GM19193 (cell line): ENCODE results near the gene CD28.

Source experiments
- POLR2A ChIP-seq: IDR thresholded peaks from 4 replicates; pipeline ENCODE4 v1.6.1; 2011; ENCODE audit not compliant: insufficient read depth, insufficient read length; ENCODE audit errors: extremely low read depth

CD28 gene

GRCh38 chr2:203706403-203706802, at the start of gene CD28:
Gene CD28 (plus strand): TSS chr2:203706639. CDS start chr2:203706697, 58 bp downstream.
- TF ChIP-seq POLR2A, result no peak

GRCh38 chr2:203659331-203660049, 46.9 kb upstream of the CD28 start:
- TF ChIP-seq POLR2A, result no peak

GRCh38 chr2:203660465-203660864, 46.0 kb upstream of the CD28 start:
- TF ChIP-seq POLR2A, result no peak

GRCh38 chr2:203661279-203661908, 45.0 kb upstream of the CD28 start:
- no peak for TF ChIP-seq POLR2A

GRCh38 chr2:203662487-203662886, 44.0 kb upstream of the CD28 start:
- no peak for TF ChIP-seq POLR2A

GRCh38 chr2:203662951-203663350, 43.5 kb upstream of the CD28 start:
- TF ChIP-seq POLR2A, result no peak

GRCh38 chr2:203664029-203664755, 42.2 kb upstream of the CD28 start:
- no peak for TF ChIP-seq POLR2A

GRCh38 chr2:203667838-203668237, 38.6 kb upstream of the CD28 start:
- TF ChIP-seq POLR2A, result no peak

- no peak for TF ChIP-seq POLR2A
Observed at GRCh38 chr2:203669820-203670219, 36.6 kb upstream of the CD28 start.

- no peak for TF ChIP-seq POLR2A
Observed at GRCh38 chr2:203670939-203671338, 35.5 kb upstream of the CD28 start.

- TF ChIP-seq POLR2A, result no peak
Observed at GRCh38 chr2:203671876-203672275, 34.6 kb upstream of the CD28 start.

GRCh38 chr2:203672856-203673255, 33.6 kb upstream of the CD28 start:
- no peak for TF ChIP-seq POLR2A

- TF ChIP-seq POLR2A, result no peak
Observed at GRCh38 chr2:203673933-203674332, 32.5 kb upstream of the CD28 start.

- TF ChIP-seq POLR2A, result no peak
Observed at GRCh38 chr2:203675086-203675485, 31.4 kb upstream of the CD28 start.

GRCh38 chr2:203678971-203679370, 27.5 kb upstream of the CD28 start:
- no peak for TF ChIP-seq POLR2A

- no peak for TF ChIP-seq POLR2A
Observed at GRCh38 chr2:203679401-203679800, 27.0 kb upstream of the CD28 start.
